Retinal pigment epithelial cell (primary cell): ENCODE results near the gene SNCB.
A peak's percentile ranks its signal among the peaks of the same experiment; 100 is the strongest.

Source experiments
- DNase-seq: peaks from one replicate; pipeline ENCODE4 v3.0.0-alpha.2; 2010; ENCODE audit warnings: low read depth
- H3K4me3 ChIP-seq: 2 replicates; pipeline ENCODE4 v1.5.1; 2011; ENCODE audit warnings: mild to moderate bottlenecking, low read length, control low read depth, moderate library complexity
- CTCF ChIP-seq: conservative IDR thresholded peaks from 2 replicates; pipeline ENCODE4 v1.5.1; 2011; ENCODE audit warnings: low read depth, low read length, control low read depth, inconsistent platforms

Gene SNCB

GRCh38 chr5:176624142-176624541, 6.2 kb downstream of the SNCB start:
- no peak overlapping the region for H3K4me3 ChIP-seq
- no peak for DNase-seq
- TF ChIP-seq CTCF = no peak

- no peak for TF ChIP-seq CTCF
- peak; percentile 25 for DNase-seq
- no peak overlapping the region for H3K4me3 ChIP-seq
These were observed 8.7 kb downstream of the SNCB start for GRCh38 chr5:176621661-176622079.

- no peak for TF ChIP-seq CTCF
- no peak overlapping the region for H3K4me3 ChIP-seq
- no peak for DNase-seq
These were observed 9.9 kb downstream of the SNCB start for GRCh38 chr5:176620333-176620981.

- TF ChIP-seq CTCF = no peak
- DNase-seq = no peak
- H3K4me3 ChIP-seq = no peak overlapping the region
These were observed 10.6 kb downstream of the SNCB start for GRCh38 chr5:176619569-176620332.

- TF ChIP-seq CTCF = peak; percentile 50
- DNase-seq = peak; percentile 31
- no peak overlapping the region for H3K4me3 ChIP-seq
These were observed 11.1 kb downstream of the SNCB start for GRCh38 chr5:176619203-176619568.

- H3K4me3 ChIP-seq = no peak overlapping the region
- no peak for TF ChIP-seq CTCF
- DNase-seq = no peak
These were observed 11.6 kb downstream of the SNCB start for GRCh38 chr5:176618783-176619182.

GRCh38 chr5:176616511-176616910, 13.8 kb downstream of the SNCB start:
- no peak for TF ChIP-seq CTCF
- DNase-seq = no peak
- no peak overlapping the region for H3K4me3 ChIP-seq
